Progenitor cell of endocrine pancreas (in vitro differentiated cells): ENCODE results near the gene KCNJ5. TPM values are rescaled to one million over a fixed set of nuclear protein-coding genes. Genes with fewer than 3 reads are reported as not detected.

Source experiments
- DNase-seq: peaks from one replicate; pipeline ENCODE4 v3.0.0; 2021; ENCODE audit warnings: low spot score; ENCODE audit not compliant: unreplicated experiment
- H3K27ac Mint-ChIP-seq: 2 replicates; pipeline ENCODE4 v1.8.0; 2021; ENCODE audit warnings: mild to moderate bottlenecking, moderate library complexity, mixed read lengths
- H3K27me3 Mint-ChIP-seq: 2 replicates; pipeline ENCODE4 v1.8.0; 2021; ENCODE audit warnings: mixed read lengths
- H3K36me3 Mint-ChIP-seq: 2 replicates; pipeline ENCODE4 v1.8.0; 2022; ENCODE audit warnings: mixed read lengths; ENCODE audit not compliant: insufficient read depth
- H3K4me1 Mint-ChIP-seq: 2 replicates; pipeline ENCODE4 v1.8.0; 2021; ENCODE audit warnings: low read depth, mixed read lengths
- H3K4me3 Mint-ChIP-seq: 2 replicates; pipeline ENCODE4 v1.8.0; 2021; ENCODE audit warnings: low read depth, mild to moderate bottlenecking, moderate library complexity, mixed read lengths
- H3K9me3 Mint-ChIP-seq: 2 replicates; pipeline ENCODE4 v1.8.0; 2021; ENCODE audit warnings: low read depth, mixed read lengths
- total RNA-seq: library from RNA; stranded (reverse); gene quantifications from 2 replicates; pipeline ENCODE4 v1.2.1, GENCODE V29; 2021
- TF ChIP-seq, protein P1 (sequence below): fragments of 200-600 bp; sonication (generic); IDR thresholded peaks from one replicate; pipeline ENCODE4 v1.5.0; 2021; ENCODE audit warnings: antibody characterized with exemption, mild to moderate bottlenecking; ENCODE audit not compliant: unreplicated experiment

The KCNJ5 gene
- total RNA-seq, 1 donor from 2014 or later, result 1.1 TPM

DNA sequence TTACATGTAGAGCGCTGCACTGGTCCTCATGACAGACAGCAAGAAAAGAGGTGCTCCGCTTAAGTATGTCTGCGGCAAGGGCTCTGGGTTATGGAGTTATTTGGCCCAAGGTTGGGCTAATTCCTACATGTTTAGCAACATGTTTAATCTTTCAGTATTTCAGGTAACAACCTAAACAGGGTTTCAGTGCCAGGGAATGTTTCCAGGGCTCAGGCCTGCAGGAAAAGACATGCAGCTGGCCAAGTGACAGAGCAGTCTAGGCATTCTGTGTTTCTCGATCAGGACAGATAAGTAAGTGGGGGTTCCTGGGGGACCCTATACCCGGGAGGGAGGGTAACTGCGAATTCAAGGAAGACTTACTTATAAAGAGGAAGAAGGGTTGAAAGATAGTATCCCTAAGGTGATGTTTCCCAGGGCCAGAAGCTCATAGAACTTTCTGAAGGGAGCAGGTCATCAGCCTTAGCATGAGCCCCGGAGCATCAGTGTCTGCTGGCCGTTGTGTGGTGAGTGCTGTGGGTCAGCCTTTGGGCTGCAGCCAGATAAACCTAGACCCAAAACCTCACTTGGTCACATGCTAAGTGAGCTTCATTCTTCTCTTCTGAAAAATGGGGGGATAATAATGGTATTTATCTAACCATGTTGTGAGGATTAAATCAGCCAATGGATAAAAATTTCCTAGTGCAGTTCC, 18.4 kb downstream of the KCNJ5 start:
- H3K9me3 Mint-ChIP-seq, result no peaks in the 10 kb centered on the region
- peaks cover 48% of the 10 kb centered on the region for H3K27me3 Mint-ChIP-seq
- TF ChIP-seq, protein P1, sequence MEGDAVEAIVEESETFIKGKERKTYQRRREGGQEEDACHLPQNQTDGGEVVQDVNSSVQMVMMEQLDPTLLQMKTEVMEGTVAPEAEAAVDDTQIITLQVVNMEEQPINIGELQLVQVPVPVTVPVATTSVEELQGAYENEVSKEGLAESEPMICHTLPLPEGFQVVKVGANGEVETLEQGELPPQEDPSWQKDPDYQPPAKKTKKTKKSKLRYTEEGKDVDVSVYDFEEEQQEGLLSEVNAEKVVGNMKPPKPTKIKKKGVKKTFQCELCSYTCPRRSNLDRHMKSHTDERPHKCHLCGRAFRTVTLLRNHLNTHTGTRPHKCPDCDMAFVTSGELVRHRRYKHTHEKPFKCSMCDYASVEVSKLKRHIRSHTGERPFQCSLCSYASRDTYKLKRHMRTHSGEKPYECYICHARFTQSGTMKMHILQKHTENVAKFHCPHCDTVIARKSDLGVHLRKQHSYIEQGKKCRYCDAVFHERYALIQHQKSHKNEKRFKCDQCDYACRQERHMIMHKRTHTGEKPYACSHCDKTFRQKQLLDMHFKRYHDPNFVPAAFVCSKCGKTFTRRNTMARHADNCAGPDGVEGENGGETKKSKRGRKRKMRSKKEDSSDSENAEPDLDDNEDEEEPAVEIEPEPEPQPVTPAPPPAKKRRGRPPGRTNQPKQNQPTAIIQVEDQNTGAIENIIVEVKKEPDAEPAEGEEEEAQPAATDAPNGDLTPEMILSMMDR, result no peak
- no peak overlapping the region for H3K27ac Mint-ChIP-seq
- no peak for DNase-seq
- H3K4me1 Mint-ChIP-seq, result peaks cover under 1% of the 10 kb centered on the region
- H3K4me3 Mint-ChIP-seq, result no peak overlapping the region
- H3K36me3 Mint-ChIP-seq, result no peaks in the 10 kb centered on the region

GRCh38 chr11:128910576-128910975, 19.4 kb downstream of the KCNJ5 start:
- H3K27me3 Mint-ChIP-seq, result peaks cover 52% of the 10 kb centered on the region
- H3K36me3 Mint-ChIP-seq, result no peaks in the 10 kb centered on the region
- DNase-seq, result no peak
- H3K4me1 Mint-ChIP-seq, result no peaks in the 10 kb centered on the region
- TF ChIP-seq, protein P1, result no peak
- H3K4me3 Mint-ChIP-seq, result no peak overlapping the region
- no peak overlapping the region for H3K27ac Mint-ChIP-seq
- H3K9me3 Mint-ChIP-seq, result no peaks in the 10 kb centered on the region

DNA sequence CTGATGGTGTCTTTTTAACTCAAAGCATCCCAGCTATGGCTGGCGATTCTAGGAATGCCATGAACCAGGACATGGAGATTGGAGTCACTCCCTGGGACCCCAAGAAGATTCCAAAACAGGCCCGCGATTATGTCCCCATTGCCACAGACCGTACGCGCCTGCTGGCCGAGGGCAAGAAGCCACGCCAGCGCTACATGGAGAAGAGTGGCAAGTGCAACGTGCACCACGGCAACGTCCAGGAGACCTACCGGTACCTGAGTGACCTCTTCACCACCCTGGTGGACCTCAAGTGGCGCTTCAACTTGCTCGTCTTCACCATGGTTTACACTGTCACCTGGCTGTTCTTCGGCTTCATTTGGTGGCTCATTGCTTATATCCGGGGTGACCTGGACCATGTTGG, 20.1 kb downstream of the KCNJ5 start:
- H3K4me3 Mint-ChIP-seq, result no peak overlapping the region
- H3K9me3 Mint-ChIP-seq, result peaks cover 5% of the 10 kb centered on the region
- H3K4me1 Mint-ChIP-seq, result no peaks in the 10 kb centered on the region
- DNase-seq, result no peak
- TF ChIP-seq, protein P1, result no peak
- no peaks in the 10 kb centered on the region for H3K36me3 Mint-ChIP-seq
- H3K27ac Mint-ChIP-seq, result no peak overlapping the region
- peaks cover 49% of the 10 kb centered on the region for H3K27me3 Mint-ChIP-seq

DNA sequence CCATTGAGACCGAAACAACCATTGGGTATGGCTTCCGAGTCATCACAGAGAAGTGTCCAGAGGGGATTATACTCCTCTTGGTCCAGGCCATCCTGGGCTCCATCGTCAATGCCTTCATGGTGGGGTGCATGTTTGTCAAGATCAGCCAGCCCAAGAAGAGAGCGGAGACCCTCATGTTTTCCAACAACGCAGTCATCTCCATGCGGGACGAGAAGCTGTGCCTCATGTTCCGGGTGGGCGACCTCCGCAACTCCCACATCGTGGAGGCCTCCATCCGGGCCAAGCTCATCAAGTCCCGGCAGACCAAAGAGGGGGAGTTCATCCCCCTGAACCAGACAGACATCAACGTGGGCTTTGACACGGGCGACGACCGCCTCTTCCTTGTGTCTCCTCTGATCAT, 20.5 kb downstream of the KCNJ5 start:
- TF ChIP-seq, protein P1, result no peak
- Mint-ChIP-seq H3K27me3 (peaks cover 46% of the 10 kb centered on the region), H3K4me1 (no peaks in the 10 kb centered on the region), H3K27ac (no peak overlapping the region), H3K4me3 (no peak overlapping the region), H3K9me3 (peaks cover 5% of the 10 kb centered on the region), H3K36me3 (no peaks in the 10 kb centered on the region)
- no peak for DNase-seq

GRCh38 chr11:128913806-128914205, 22.6 kb downstream of the KCNJ5 start:
- Mint-ChIP-seq H3K4me1 (no peaks in the 10 kb centered on the region), H3K9me3 (peaks cover 5% of the 10 kb centered on the region), H3K36me3 (no peaks in the 10 kb centered on the region), H3K27me3 (peaks cover 33% of the 10 kb centered on the region), H3K4me3 (no peak overlapping the region), H3K27ac (no peak overlapping the region)
- DNase-seq, result no peak
- TF ChIP-seq, protein P1, result no peak
